WTC11 (cell line): Measurements from ENCODE around the gene HRG. TPM values are rescaled to one million over a fixed set of nuclear protein-coding genes. Genes with fewer than 3 reads are reported as not detected.
"Not testable (repeated sequence)": the region's sequence is repeated elsewhere in the genome, so short reads cannot be mapped to it uniquely, and the experiment has no call there.

ENCODE experiments used
- ATAC-seq: fragments of 200-7000 bp; cut with Tn5 transposase; 2 replicates; pipeline ENCODE4 v1.10.0; 2021; ENCODE audit warnings: mild to moderate bottlenecking, moderate library complexity
- CTCF ChIA-PET: fragments of 300-600 bp; sonication (Branson Sonifier 250); formaldehyde crosslinking; loops from one replicate; lab custom pipeline; 2021; ENCODE audit warnings: antibody characterized with exemption; lab: Charles Lee
- POLR2A ChIA-PET: fragments of 350-600 bp; sonication (Branson Sonifier 250); formaldehyde crosslinking; loops from one replicate; lab custom pipeline; 2021; ENCODE audit warnings: antibody characterized with exemption; lab: Charles Lee
- DNase-seq: peaks from one replicate; pipeline ENCODE4 v3.0.0; 2021; ENCODE audit warnings: low spot score
- H3K27ac Mint-ChIP-seq: 2 replicates; pipeline ENCODE4 v1.8.0; 2021; ENCODE audit warnings: mixed read lengths
- H3K27me3 Mint-ChIP-seq: 2 replicates; pipeline ENCODE4 v1.8.0; 2021; ENCODE audit warnings: low read depth, mild to moderate bottlenecking, moderate library complexity, mixed read lengths
- H3K36me3 Mint-ChIP-seq: 2 replicates; pipeline ENCODE4 v1.8.0; 2021; ENCODE audit warnings: mixed read lengths
- H3K4me1 Mint-ChIP-seq: 2 replicates; pipeline ENCODE4 v1.8.0; 2022; ENCODE audit warnings: mixed read lengths
- H3K4me3 Mint-ChIP-seq: 2 replicates; pipeline ENCODE4 v1.8.0; 2021; ENCODE audit warnings: mild to moderate bottlenecking, moderate library complexity, mixed read lengths
- H3K9me3 Mint-ChIP-seq: 2 replicates; pipeline ENCODE4 v1.8.0; 2021; ENCODE audit warnings: mixed read lengths
- EMX1 ChIP-seq: fragments of 250-450 bp; sonication (Bioruptor Pico); IDR thresholded peaks from 2 replicates; pipeline ENCODE4 v1.8.0; 2021; ENCODE audit warnings: mild to moderate bottlenecking
- ESRRA ChIP-seq: sonication (generic); formaldehyde crosslinking; IDR thresholded peaks from 2 replicates; pipeline ENCODE4 v1.8.1; 2022; ENCODE audit warnings: mild to moderate bottlenecking, missing genetic modification reagents, borderline replicate concordance
- HMGA2 ChIP-seq: fragments of 250-450 bp; sonication (Bioruptor Pico); IDR thresholded peaks from 2 replicates; pipeline ENCODE4 v1.4.0; 2021; ENCODE audit warnings: mild to moderate bottlenecking, moderate library complexity
- NFATC4 ChIP-seq: fragments of 250-450 bp; sonication (Bioruptor Pico); IDR thresholded peaks from 2 replicates; pipeline ENCODE4 v1.9.0; 2021; ENCODE audit warnings: mild to moderate bottlenecking
- NFE2L1 ChIP-seq: sonication (generic); formaldehyde crosslinking; IDR thresholded peaks from 2 replicates; pipeline ENCODE4 v1.8.1; 2023; ENCODE audit warnings: missing genetic modification reagents
- NR3C1 ChIP-seq: sonication (generic); formaldehyde crosslinking; conservative IDR thresholded peaks from 2 replicates; pipeline ENCODE4 v1.8.1; 2023; ENCODE audit warnings: low read depth, mild to moderate bottlenecking, missing genetic modification reagents
- TCF7 ChIP-seq: sonication (generic); formaldehyde crosslinking; IDR thresholded peaks from 2 replicates; pipeline ENCODE4 v1.8.0; 2022; ENCODE audit warnings: mild to moderate bottlenecking, low read depth, missing genetic modification reagents, moderate library complexity
- TEAD1 ChIP-seq: sonication (generic); formaldehyde crosslinking; IDR thresholded peaks from 2 replicates; pipeline ENCODE4 v1.8.0; 2022; ENCODE audit warnings: mild to moderate bottlenecking, missing genetic modification reagents
- ZNF138 ChIP-seq: sonication (generic); formaldehyde crosslinking; conservative IDR thresholded peaks from 2 replicates; pipeline ENCODE4 v1.8.1; 2022; ENCODE audit warnings: mild to moderate bottlenecking, moderate library complexity, missing genetic modification reagents
- ZNF219 ChIP-seq: sonication (generic); formaldehyde crosslinking; IDR thresholded peaks from 2 replicates; pipeline ENCODE4 v1.8.0; 2023; ENCODE audit warnings: missing genetic modification reagents, mild to moderate bottlenecking, borderline replicate concordance
- total RNA-seq: library from RNA; stranded (reverse); gene quantifications from 3 replicates; pipeline ENCODE4 v1.2.3, GENCODE V29; 2021
- TF ChIP-seq, protein P1 (sequence below): sonication (generic); formaldehyde crosslinking; IDR thresholded peaks from 2 replicates; pipeline ENCODE4 v1.8.1; 2023; ENCODE audit warnings: mild to moderate bottlenecking, missing genetic modification reagents
- TF ChIP-seq, protein P2 (sequence below): sonication (generic); formaldehyde crosslinking; IDR thresholded peaks from 2 replicates; pipeline ENCODE4 v1.8.1; 2023; ENCODE audit warnings: mild to moderate bottlenecking, missing genetic modification reagents, moderate library complexity
- TF ChIP-seq, protein P3 (sequence below): sonication (generic); formaldehyde crosslinking; IDR thresholded peaks from 2 replicates; pipeline ENCODE4 v1.8.0; 2022; ENCODE audit warnings: mild to moderate bottlenecking, missing genetic modification reagents
- TF ChIP-seq, protein P4 (sequence below): sonication (generic); formaldehyde crosslinking; IDR thresholded peaks from 2 replicates; pipeline ENCODE4 v1.8.1; 2023; ENCODE audit warnings: mild to moderate bottlenecking, missing genetic modification reagents
- TF ChIP-seq, protein P5 (sequence below): fragments of 250-450 bp; sonication (Bioruptor Pico); IDR thresholded peaks from 2 replicates; pipeline ENCODE4 v1.8.0; 2021; ENCODE audit warnings: mild to moderate bottlenecking
- TF ChIP-seq, protein P6 (sequence below): sonication (generic); formaldehyde crosslinking; IDR thresholded peaks from 2 replicates; pipeline ENCODE4 v1.8.0; 2023; ENCODE audit warnings: missing genetic modification reagents
- TF ChIP-seq, protein P7 (sequence below): sonication (generic); formaldehyde crosslinking; IDR thresholded peaks from 2 replicates; pipeline ENCODE4 v1.8.1; 2022; ENCODE audit warnings: mild to moderate bottlenecking, missing genetic modification reagents, moderate library complexity, borderline replicate concordance

Gene HRG
- total RNA-seq, 1 experiment from 2014 or later, result 0.24 TPM

DNA sequence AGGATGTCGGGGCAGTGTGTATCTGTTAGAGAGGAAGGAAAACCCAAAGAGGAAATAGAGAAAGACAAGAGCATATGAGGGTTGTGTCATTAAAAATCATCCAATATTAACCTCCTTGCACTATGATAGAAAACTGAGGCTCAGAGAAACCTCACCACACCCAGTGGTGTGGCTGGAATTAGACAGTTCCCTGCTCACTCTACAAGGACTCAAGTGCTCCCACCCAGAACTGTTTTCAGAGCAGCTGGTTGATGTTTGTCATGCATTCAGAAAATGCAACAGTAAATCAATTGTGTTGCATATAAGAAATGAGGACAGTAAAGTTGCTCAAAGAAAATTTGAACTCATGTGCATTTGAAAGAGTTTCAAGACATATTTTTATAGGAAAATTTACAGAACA lies 24.5 kb downstream of the HRG start:
- POLR2A ChIA-PET, H3K27me3 Mint-ChIP-seq, H3K4me1 Mint-ChIP-seq, ATAC-seq, H3K4me3 Mint-ChIP-seq, DNase-seq, H3K27ac Mint-ChIP-seq: not testable (repeated sequence)
- peaks cover 15% of the 10 kb centered on the region for H3K36me3 Mint-ChIP-seq
- H3K9me3 Mint-ChIP-seq, result peaks cover 37% of the 10 kb centered on the region
- CTCF ChIA-PET, result interaction anchor here (0.6 kb wide), 1 partner anchor 101 kb away, joined by 3 read pairs; no protein-coding TSS in a partner anchor

DNA sequence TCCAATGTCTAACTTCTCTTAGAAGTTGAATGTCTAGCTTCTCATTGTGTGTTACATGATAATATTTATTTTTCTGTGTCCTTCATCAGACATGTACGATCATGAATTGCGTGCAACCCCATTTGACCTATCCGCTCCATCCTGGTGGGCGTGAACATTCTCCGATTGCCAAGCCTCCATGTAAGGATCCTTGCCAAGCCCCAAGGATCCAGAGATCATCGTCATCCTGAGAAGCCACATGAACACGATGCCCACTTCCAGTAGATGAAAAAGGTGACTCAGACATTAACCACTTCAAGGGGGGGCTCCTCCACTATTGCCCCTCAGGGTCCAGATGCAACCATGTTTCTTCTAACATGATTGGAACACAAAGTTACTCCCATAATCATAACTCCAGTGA lies 25.9 kb downstream of the HRG start:
- TF ChIP-seq, protein P1, sequence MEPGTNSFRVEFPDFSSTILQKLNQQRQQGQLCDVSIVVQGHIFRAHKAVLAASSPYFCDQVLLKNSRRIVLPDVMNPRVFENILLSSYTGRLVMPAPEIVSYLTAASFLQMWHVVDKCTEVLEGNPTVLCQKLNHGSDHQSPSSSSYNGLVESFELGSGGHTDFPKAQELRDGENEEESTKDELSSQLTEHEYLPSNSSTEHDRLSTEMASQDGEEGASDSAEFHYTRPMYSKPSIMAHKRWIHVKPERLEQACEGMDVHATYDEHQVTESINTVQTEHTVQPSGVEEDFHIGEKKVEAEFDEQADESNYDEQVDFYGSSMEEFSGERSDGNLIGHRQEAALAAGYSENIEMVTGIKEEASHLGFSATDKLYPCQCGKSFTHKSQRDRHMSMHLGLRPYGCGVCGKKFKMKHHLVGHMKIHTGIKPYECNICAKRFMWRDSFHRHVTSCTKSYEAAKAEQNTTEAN, result no peak
- TF ChIP-seq TEAD1, result no peak
- no peak for TF ChIP-seq ZNF138
- no peak for TF ChIP-seq ESRRA
- no peak for TF ChIP-seq NFE2L1 (CRISPR knock-in tag)
- no peak for TF ChIP-seq NR3C1
- TF ChIP-seq, protein P2, sequence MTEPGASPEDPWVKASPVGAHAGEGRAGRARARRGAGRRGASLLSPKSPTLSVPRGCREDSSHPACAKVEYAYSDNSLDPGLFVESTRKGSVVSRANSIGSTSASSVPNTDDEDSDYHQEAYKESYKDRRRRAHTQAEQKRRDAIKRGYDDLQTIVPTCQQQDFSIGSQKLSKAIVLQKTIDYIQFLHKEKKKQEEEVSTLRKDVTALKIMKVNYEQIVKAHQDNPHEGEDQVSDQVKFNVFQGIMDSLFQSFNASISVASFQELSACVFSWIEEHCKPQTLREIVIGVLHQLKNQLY (CRISPR knock-in tag), result no peak
- no peak for TF ChIP-seq ZNF219 (CRISPR knock-in tag)
- TF ChIP-seq EMX1 (CRISPR knock-in tag), result no peak
- TF ChIP-seq, protein P3, sequence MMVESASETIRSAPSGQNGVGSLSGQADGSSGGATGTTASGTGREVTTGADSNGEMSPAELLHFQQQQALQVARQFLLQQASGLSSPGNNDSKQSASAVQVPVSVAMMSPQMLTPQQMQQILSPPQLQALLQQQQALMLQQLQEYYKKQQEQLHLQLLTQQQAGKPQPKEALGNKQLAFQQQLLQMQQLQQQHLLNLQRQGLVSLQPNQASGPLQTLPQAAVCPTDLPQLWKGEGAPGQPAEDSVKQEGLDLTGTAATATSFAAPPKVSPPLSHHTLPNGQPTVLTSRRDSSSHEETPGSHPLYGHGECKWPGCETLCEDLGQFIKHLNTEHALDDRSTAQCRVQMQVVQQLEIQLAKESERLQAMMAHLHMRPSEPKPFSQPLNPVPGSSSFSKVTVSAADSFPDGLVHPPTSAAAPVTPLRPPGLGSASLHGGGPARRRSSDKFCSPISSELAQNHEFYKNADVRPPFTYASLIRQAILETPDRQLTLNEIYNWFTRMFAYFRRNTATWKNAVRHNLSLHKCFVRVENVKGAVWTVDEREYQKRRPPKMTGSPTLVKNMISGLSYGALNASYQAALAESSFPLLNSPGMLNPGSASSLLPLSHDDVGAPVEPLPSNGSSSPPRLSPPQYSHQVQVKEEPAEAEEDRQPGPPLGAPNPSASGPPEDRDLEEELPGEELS (CRISPR knock-in tag), result no peak
- TF ChIP-seq, protein P4, sequence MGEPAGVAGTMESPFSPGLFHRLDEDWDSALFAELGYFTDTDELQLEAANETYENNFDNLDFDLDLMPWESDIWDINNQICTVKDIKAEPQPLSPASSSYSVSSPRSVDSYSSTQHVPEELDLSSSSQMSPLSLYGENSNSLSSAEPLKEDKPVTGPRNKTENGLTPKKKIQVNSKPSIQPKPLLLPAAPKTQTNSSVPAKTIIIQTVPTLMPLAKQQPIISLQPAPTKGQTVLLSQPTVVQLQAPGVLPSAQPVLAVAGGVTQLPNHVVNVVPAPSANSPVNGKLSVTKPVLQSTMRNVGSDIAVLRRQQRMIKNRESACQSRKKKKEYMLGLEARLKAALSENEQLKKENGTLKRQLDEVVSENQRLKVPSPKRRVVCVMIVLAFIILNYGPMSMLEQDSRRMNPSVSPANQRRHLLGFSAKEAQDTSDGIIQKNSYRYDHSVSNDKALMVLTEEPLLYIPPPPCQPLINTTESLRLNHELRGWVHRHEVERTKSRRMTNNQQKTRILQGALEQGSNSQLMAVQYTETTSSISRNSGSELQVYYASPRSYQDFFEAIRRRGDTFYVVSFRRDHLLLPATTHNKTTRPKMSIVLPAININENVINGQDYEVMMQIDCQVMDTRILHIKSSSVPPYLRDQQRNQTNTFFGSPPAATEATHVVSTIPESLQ, result no peak
- TF ChIP-seq, protein P5, sequence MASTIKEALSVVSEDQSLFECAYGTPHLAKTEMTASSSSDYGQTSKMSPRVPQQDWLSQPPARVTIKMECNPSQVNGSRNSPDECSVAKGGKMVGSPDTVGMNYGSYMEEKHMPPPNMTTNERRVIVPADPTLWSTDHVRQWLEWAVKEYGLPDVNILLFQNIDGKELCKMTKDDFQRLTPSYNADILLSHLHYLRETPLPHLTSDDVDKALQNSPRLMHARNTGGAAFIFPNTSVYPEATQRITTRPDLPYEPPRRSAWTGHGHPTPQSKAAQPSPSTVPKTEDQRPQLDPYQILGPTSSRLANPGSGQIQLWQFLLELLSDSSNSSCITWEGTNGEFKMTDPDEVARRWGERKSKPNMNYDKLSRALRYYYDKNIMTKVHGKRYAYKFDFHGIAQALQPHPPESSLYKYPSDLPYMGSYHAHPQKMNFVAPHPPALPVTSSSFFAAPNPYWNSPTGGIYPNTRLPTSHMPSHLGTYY (CRISPR knock-in tag), result no peak
- no peak for TF ChIP-seq TCF7 (CRISPR knock-in tag)
- TF ChIP-seq, protein P6, sequence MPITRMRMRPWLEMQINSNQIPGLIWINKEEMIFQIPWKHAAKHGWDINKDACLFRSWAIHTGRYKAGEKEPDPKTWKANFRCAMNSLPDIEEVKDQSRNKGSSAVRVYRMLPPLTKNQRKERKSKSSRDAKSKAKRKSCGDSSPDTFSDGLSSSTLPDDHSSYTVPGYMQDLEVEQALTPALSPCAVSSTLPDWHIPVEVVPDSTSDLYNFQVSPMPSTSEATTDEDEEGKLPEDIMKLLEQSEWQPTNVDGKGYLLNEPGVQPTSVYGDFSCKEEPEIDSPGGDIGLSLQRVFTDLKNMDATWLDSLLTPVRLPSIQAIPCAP, result no peak
- TF ChIP-seq HMGA2 (CRISPR knock-in tag), result no peak
- TF ChIP-seq, protein P7, sequence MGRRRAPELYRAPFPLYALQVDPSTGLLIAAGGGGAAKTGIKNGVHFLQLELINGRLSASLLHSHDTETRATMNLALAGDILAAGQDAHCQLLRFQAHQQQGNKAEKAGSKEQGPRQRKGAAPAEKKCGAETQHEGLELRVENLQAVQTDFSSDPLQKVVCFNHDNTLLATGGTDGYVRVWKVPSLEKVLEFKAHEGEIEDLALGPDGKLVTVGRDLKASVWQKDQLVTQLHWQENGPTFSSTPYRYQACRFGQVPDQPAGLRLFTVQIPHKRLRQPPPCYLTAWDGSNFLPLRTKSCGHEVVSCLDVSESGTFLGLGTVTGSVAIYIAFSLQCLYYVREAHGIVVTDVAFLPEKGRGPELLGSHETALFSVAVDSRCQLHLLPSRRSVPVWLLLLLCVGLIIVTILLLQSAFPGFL (CRISPR knock-in tag), result no peak
- TF ChIP-seq NFATC4 (CRISPR knock-in tag), result no peak
- Mint-ChIP-seq H3K36me3 (peaks cover 3% of the 10 kb centered on the region; the same call in 1 of the 2 replicates), H3K27me3 (no peaks in the 10 kb centered on the region; the same call in 1 of the 2 replicates), H3K4me1 (0 out of 2 replicates have a peak, but pooled peaks cover 6% of the 10 kb centered on the region), H3K27ac (no peak overlapping the region), H3K9me3 (peaks cover 23% of the 10 kb centered on the region), H3K4me3 (no peak overlapping the region)
- ChIA-PET POLR2A (no interaction called here), CTCF (no interaction called here)
- no peak for DNase-seq
- no peak for ATAC-seq
